Skeletal muscle cell (primary cell): ENCODE data around the gene PTPRT.

ENCODE experiments used
- DNase-seq: peaks from one replicate; pipeline ENCODE4 v3.0.0-alpha.2; 2010; ENCODE audit warnings: low read depth
- H3K4me3 ChIP-seq: 2 replicates; pipeline ENCODE4 v1.5.1; 2011; ENCODE audit warnings: low read depth, mild to moderate bottlenecking, control low read depth, low read length, moderate library complexity

Gene PTPRT

DNA sequence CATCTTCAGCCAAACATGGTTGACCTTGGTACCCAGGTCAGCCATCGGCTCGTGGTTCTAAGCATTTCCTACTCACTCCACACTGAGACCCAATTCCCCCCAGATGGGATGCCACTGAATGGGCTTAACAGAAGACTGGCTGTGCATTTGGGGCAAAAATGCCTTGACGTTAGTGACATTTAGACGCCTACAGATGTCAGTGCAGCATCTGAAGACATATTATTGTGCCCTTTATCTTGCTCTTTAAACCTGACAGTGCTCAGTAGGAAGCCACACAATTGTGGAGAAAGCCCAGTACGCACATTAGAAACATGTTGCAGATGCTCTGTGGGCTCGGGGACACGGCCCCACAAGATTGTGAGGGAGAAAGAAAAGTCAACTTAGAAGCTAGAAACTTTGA lies 414.7 kb downstream of the PTPRT start:
- H3K4me3 ChIP-seq = no peak overlapping the region
- no peak for DNase-seq

DNA sequence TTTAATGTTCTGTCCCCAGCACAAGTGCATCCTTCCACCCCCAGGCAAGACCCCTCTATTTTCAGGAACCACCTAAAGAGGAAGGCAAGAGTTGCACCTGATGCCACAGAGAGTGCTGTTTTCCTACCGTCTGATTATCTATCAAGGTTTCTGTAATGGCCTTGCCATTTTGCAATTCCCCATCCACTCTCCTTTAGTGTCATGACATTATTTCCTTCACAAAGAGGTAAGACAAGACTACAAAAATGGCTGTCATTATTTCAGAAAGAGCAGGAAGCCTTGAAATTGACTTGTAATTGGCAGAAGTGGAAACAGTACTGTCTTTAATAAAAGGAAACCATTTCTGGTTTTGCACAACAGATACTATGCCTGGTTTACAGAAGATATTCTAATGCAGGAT lies 426.7 kb downstream of the PTPRT start:
- no peak overlapping the region for H3K4me3 ChIP-seq
- no peak for DNase-seq

DNA sequence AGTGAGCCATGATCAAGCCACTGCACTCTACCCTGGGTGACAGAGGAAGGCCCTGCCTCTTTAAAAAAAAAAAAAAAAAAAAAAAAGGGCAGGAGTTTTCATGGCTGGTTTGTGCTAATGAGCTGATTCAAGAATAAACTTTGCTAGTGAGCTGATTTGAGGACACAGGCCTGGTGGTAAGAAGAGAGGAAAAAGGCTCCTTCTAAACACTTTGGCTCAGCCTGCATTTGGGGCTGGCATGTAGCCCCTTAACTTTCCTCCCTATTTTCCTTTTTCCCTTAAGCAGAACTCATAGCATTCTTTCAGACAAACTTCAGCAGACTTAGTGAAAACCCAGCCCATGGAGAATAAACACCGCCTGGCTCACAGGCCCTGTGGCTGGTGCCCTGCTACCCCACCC lies 432.7 kb downstream of the PTPRT start:
- no peak for DNase-seq
- no peak overlapping the region for H3K4me3 ChIP-seq

DNA sequence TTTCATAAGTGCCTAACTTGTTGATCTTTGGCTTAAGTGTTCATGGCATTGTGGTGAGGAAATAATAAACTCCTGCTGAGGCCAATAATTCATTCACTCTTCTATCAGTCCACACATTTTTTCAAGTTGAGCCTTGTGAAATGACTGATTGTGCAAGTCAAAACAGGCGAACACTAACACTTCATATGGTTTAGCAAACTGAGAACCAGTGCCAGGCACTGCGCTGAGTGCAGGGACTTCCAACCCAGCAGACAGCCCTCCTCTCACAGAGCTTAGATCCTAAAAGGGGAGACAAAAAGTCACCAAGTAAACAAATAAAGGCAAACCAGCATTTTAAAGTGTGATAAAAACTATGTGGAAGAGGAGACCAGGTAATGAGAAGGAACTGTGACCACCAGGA lies 435.0 kb downstream of the PTPRT start:
- no peak overlapping the region for H3K4me3 ChIP-seq
- no peak for DNase-seq

DNA sequence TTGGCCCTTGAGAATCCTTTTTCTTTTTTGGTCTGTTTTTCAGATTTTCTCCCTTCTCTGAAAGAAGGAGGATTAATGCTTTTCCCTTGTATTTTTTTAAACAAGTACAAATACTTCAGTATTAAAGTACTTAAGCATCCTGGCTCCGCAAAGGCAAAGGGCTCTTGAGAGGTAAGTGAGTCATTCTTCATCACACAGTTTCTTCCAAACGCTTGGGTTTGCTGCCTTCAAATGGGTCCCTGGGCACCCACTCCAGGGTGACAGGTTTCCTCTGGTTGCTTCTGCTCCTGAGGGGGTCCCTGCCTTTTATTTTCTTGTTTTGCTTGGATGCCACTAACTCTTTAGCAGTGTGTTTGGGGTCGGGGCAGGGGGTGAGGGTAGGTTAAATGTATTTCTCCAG lies 437.1 kb downstream of the PTPRT start:
- H3K4me3 ChIP-seq = no peak overlapping the region
- DNase-seq = no peak

DNA sequence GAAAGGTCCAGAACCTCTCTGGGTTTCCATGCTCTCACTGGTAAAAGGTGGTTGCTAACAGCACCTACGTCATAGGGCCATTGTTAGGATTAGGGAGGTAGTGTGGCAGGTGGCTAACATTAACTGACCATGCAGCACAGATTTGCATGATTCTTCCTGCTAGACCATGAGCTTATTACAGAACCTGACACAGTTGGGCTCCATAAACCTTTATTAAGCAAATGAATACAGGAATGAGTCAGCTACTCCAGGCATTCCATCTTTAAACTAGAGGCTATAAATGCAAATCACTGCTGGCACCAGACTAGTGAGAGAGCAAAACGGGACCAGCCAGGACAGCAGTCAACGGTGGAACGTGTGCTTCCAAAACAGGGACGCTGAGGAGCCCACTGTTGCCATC lies 440.1 kb downstream of the PTPRT start:
- H3K4me3 ChIP-seq = no peak overlapping the region
- DNase-seq = no peak

DNA sequence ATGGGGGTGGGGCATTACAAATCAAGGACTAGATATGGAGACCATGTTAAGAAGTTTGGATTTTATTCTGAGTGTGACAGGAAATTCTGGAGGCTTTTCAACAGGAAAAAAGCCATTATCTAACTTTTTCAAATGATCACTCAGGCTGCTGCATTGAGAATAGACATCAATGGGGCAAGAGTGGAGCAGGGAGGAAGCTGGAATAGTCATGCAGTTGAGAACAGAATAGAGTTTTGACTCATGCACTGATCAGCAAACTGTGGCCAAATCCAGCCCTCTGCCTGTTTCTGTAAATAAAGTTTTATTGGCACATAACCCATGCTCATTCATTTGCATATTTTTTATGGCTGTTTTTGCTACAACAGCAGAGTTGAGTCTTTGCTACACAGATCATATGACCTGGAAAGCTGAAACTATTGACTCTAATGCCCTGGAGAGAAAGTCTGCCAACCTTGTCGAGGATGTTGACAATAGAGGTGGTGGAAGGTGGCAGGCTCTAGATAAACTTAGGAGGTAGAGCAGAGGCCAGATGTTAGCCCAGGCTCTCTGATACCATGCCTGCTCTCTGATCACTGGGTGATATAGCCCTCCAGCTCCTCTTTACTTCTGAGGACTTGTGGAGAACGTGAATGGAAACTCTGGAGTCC lies 441.8 kb downstream of the PTPRT start:
- no peak overlapping the region for H3K4me3 ChIP-seq

DNA sequence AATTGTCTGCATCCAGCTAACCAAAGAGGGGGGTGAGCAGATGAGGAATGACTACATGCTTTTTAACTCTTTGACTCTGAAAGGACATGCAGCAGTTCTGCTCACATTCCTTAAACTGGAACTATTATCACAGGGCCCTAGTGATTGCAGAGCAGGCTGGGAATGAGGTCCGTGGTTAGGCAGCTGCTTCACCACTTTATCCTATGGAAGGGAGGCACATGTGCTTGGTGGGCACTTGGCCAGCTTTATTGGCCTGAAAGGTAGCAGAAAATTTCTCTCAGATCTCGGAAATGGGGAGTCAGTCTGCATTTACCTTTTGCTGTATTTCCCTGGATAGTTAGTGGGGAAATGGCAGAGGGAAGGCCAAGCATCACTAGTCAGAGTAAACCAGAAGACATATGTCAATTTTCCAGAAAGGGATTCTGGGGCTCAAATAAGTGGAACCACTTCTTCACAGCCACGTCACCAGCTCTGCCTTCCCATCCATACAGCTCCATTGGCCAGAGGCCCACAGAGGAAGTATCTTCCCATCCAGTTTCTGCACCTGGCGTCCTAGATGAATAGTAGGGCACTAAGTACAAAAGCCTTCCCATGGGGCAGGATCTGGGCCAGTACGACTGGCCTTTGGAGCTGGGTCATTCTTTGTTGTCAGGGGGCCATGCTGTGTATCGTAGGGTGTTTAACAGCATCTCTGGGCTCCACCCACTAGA lies 444.8 kb downstream of the PTPRT start:
- H3K4me3 ChIP-seq = no peak overlapping the region
- no peak for DNase-seq

More for the DNA sequence above, 441.8 kb downstream of the PTPRT start:
- DNase-seq = no peak

DNA sequence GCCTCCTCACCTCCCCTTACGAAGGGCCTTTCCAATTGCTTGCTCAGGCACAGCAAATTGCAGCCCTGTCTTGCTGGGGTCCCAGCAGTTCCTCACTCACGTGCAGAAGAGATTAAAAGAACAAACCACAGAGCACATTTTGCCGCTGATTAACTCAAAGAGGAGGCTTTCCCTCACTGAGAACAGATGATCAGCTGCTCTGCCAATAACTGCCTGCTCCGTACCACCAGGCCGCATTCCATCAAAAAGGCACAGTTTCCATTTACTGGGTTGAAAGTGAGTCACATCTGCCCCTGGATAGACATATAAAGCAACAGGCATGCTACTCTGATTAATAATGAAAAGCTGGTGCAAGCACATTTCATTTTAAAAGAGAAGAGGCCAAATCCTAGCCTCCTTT lies 446.8 kb downstream of the PTPRT start:
- no peak for DNase-seq
- no peak overlapping the region for H3K4me3 ChIP-seq

DNA sequence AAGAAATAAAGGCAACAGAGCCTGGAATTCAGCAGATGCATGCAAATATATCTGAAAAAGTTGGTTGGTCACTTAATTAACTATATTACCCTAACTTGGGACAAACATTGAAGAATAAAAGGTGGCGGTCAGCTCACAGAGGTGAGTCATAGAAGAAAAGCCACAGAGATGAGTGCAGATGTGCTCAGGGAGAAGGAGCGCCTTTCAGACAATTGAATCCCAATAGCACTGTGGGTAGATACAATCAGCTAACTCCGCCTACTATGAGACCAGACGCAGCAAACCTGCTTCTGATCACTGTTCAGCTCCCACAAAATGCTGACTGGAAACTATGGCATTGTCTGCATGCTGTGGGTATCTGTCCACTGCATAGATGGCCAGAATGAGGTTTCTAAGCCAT lies 447.8 kb downstream of the PTPRT start:
- H3K4me3 ChIP-seq = no peak overlapping the region
- no peak for DNase-seq

DNA sequence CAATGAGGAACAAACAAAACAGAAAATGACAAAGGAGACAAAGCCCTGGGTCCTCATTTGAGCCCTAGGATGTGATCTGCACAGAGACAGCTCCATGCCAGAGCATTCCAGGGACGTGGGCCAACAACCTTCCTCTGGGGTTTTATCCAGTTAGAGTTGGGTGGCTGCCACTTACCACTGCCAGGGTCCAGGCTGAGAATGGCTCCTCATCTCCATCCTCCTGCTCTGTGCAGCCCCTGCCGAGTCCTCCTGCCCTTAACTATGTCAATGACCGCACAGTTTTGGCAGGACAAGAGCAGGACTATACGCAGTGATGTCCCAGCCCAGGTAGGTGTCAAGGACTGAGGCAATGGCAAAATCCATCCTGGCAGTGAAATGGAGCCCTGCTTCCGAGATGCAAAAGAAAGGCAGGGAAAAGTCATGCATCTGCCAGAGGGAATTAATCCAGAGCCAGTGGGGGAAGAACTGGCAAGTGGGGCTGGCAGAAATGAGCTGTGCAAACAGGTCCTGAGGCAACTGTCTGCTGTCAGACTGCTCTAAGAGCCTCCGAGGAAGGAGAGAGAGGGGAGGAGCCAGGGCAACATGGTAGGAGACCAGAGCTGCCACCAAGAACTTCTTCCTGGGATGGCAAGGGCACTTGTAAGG lies 449.4 kb downstream of the PTPRT start:
- H3K4me3 ChIP-seq = no peak overlapping the region
- no peak for DNase-seq

DNA sequence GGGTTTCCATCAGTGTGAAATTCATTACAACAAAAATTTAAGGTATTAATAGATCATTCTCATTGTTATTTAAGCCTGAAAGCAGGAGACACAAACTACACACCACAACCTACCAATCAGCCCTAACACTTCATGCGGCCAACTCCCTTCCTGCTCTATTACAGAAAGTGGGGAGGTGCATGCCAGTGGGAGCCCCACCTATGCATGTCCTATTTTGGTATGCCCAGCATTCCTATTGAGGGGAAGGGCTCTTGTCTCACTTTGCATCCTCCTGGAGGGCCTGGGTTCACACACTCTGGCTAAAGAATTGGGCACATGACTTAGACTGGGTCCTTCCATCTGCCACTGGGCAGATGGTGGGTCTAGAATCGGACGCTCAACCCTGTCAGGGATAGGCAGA lies 450.0 kb downstream of the PTPRT start:
- no peak overlapping the region for H3K4me3 ChIP-seq
- DNase-seq = no peak

DNA sequence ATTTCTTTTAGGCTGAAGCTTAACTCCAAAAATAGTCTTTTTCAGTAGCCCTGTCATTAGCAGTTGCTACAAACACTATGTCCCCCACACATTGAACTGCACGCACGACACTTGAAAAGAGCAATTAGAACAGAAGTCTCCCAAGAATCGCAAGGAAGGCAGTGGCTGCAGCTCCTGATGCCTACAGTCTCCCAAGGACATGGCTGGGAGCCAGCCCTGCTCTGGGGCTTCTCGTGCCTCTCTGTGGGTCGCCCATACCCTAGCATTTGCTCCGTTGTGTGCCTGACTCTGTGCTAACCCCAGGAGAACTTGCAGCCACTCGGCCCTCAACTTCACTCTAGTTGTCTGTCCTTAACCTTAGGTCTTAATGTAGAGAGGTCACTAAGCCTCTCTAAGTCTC lies 454.2 kb downstream of the PTPRT start:
- no peak overlapping the region for H3K4me3 ChIP-seq
- DNase-seq = no peak

DNA sequence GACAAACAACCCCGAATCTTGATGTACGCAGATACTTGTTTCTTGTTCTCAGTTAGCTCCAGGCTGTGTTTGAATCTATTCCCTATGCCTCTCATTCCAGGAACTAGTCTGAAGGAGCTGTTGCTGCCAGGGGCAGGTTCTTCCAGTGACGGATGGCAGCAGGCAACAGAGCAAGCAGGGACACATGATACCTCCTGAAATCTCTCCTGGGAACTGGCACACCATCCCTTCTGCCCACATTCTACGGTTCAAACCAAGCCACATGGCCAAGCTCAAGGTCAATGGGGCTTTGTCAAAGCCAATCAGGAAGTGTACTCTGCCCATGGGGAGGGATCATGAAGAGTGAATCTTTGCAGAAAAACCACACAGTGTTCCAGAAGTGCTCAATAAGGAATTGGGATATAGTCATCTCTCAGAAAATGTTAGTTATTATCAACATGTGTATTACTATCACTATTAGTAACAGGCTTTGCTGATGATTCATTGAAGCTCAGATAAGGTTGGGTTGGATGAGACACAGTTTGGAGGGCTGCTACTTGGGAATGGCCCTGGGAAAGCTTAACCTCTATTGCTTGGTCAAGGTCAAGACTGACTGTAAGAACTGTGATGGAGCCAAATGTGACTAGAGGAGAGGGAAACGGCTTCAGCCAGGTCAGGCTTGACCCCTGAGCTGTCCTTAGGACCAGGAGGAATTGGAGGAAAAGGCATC lies 454.9 kb downstream of the PTPRT start:
- DNase-seq = no peak
- no peak overlapping the region for H3K4me3 ChIP-seq

DNA sequence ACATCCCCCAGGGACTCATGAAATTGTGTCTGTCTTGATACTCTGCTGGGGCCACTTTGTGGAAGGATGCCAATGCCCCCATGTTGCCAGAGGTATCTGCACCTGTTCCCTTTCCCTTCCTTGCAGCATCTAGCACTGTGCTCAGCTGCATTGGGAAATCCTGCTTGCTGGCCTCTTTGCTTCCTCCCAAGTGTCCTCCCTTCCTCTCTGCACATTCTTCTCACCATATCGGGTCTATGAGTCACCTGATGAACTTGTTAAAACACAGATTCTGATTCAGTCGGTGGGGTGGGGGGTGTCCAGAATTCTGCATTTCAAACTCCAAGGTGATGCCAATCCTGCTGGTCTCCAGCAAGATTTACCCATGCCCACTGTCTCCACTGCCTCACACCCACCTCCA lies 467.8 kb downstream of the PTPRT start:
- DNase-seq = no peak
- no peak overlapping the region for H3K4me3 ChIP-seq

DNA sequence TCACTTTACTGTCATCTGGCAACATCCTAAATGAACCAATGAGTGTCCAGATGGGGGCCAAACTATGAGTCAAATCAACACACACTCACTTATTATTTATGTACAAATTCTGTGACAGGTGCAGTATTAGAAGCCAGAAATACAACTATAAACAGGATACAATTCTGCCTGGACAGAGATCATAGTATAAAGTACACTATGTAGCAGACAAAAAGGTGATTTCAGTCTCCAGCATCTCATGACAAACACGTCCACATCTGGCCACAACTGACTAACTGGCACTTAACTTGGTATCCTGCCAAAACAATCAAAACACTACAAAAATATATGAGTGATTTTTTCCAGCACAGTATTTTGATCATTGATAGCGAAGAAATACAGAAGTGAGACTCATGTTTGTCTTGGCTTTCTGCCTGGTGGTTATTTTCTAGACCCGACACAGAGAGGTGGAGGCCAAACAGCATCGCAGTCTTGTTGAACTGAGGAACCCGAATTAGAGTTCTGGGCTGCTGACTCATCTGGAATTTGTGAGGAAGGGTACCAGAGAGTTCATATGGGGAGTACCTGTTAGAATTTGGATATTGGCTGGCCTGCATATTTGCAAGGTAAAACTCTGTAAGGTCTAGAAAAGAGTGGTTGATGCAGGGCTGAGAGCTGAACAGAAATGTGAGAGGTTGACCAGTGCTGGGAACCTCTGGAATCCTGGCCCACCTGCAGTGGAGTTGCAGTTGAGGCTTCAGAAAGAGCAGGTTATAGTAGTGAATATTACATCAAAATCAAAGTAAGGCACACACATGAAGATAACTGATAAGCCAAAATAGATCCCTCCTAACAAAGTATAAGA lies 475.2 kb downstream of the PTPRT start:
- DNase-seq = no peak
- H3K4me3 ChIP-seq = no peak overlapping the region

DNA sequence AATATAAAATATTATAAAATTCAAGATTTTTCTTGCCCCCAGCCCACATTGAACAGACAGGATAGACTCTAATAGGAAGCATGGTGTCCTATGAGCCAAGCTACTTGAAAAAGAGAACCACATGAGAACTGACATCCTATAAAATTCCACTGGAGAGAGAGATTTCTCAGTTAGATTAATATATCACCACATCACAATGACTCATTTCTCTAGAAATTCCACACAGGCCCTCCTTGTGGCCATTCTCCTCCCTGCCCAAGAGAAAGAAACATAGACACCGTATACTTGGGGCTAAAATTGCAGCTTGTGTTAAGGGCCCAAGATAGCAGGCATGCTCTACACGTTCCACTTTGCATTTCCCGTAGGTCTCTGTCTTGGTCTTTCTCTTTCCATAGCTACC lies 481.4 kb downstream of the PTPRT start:
- no peak for DNase-seq
- no peak overlapping the region for H3K4me3 ChIP-seq

DNA sequence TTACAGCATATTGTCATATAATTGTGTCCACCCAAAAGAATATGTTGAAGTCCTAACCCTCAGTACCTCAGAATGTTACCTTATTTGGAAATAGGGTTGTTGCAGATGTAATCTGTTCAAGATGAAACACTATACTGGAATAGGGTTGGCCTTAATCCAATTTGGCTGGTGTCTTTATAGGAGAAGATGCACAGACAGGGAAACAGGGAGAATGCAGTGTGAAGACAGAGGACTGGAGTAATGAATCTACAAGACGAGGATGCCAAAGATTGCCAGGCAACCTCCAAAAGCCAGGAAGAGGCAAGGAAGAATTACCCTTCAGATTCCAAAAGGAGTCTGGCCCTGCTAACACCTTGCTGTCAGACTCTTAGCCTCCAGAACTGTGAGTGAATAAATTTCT lies 482.9 kb downstream of the PTPRT start:
- no peak overlapping the region for H3K4me3 ChIP-seq
- no peak for DNase-seq

DNA sequence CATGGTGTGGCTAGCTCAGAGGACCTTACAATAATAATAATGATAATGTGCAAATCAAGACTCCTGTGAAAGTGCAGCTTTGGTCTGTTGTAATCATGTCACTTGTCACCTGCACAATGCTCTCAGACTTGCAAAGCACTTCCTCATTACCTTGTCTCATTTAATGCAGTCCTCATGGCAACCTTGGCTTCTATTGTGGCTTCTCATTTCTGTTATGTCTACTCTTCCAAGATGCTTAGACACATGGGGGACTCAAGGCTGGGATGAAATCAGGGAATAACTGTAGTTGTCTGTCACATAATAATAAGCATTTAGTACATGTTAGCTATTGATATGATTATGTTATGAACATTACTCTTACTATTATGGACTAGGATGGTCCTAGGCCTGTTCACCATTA lies 484.2 kb downstream of the PTPRT start:
- H3K4me3 ChIP-seq = no peak overlapping the region
- DNase-seq = no peak

DNA sequence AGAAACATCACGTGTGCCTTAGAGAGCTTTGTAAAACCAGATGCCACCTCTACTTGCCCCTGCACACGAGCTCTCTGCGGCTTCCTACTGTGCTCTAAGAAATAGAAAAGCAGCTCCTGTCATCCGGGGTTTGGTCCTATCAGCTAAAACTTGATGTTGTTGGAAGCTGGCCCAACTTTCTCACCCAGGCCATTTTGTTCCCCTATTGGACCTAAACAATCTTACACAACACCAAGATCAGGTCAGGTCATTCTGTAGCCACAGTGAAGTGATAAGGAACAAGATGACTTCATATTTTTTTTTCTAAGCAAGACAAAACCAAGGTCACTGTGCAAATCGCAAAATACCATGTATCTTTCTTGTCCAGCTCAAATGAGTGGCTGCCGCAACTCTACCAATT lies 486.0 kb downstream of the PTPRT start:
- no peak overlapping the region for H3K4me3 ChIP-seq
- no peak for DNase-seq
